Measurements from ENCODE around the gene RAD9B.
"Not testable (repeated sequence)": the region's sequence is repeated elsewhere in the genome, so short reads cannot be mapped to it uniquely, and the experiment has no call there.

RAD9B gene
- 0 to 2.0 (median 1.1) reads per million in 4 experiments for total RNA-seq

- peak; percentile 97 for DNase-seq
Measured at GRCh38 chr12:110501752-110502738, at the start of gene RAD9B, which contains the start of gene VPS29. TSS of gene RAD9B (plus strand) at chr12:110502331. CDS start at chr12:110502338, 7 bp downstream. TSS of gene VPS29 (minus strand) at chr12:110502111. CDS start at chr12:110502051, 60 bp downstream.

DNA sequence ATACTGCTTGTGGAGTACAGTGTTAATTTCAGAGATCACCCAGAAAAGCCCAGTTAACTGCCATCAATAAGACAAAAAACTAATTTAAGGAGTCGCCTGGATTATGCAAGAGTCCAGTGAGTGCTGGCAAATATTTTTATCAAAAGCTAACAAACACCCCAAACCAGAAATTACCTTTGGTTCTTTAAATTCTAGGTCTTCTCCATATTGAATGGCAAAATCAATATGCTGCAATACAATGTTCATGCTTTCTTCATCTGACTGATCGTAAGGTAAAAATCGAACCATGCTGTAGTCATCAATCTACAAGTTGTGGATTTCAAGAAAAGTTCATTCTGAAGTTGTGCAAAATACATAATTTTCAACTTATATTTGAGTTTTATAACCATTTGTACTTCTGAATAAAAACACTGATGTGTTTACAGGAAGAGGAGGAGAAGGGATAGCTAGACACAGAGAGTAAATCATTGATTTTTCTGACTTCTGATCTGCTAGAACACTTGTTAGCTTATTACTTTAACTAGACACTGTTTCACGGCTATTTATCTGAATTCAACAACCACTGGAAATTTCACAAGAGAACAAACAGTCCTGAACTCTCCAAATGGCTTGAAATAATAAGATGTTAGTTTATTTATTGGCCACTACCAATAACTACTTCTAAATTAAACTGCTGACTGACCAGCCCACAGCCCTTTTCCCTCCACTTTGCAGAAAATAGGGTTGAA, 48.4 kb upstream of the RAD9B start:
- DNase-seq, result no peak

DNA sequence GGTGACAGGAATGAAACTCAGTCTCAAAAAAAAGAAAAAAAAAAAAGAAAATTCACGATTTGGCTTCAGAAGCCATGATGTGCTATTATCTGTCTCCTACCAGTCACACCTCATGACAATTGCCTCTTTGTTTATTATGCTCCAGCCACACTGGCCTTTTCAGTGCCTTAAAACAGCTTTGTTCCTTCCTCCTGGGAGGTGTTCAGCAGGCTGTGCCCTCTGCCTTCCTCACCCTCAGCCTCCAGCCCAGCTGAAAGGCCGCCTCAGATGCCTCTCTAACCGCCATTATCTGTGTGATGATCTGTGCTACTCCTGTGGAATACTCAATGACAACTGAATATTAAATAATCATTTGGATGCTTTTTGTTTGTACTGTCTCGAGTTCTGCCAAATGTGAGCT, 43.4 kb upstream of the RAD9B start:
- no peak for DNase-seq

GRCh38 chr12:110461189-110461588, 40.9 kb upstream of the RAD9B start:
- not testable (repeated sequence) for DNase-seq

GRCh38 chr12:110465024-110465423, 37.1 kb upstream of the RAD9B start:
- DNase-seq, result no peak

- DNase-seq, result not testable (repeated sequence)
Measured at GRCh38 chr12:110465765-110466164, 36.4 kb upstream of the RAD9B start.

GRCh38 chr12:110466791-110467190, 35.3 kb upstream of the RAD9B start:
- no peak for DNase-seq

DNA sequence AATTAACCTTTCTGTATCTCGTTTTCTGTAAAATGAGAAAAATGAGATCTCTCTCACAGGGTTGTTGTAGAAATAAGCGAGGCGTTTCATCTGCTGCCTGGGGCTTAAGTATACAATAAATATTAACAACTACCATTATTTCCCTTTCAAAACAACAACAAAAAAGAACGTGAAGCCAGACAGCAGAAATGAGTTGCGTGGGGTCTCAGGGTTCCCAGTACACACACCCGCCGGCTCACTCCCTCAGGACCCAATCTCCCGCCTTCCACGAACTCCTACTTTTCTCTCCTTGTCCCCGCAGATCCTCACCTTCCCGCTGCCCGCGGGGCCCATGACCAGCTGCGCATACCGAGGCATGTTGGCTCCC, 34.3 kb upstream of the RAD9B start:
- DNase-seq, result no peak

GRCh38 chr12:110468214-110469048, 33.7 kb upstream of the RAD9B start, which contains the start of the genes FAM216A and GPN3:
TSS of gene FAM216A (plus strand) at chr12:110468845. CDS start at chr12:110468876, 31 bp downstream.
TSS of gene GPN3 (minus strand) at chr12:110468257. CDS start at chr12:110468203, 54 bp downstream.
- DNase-seq, result peak; percentile 94

DNA sequence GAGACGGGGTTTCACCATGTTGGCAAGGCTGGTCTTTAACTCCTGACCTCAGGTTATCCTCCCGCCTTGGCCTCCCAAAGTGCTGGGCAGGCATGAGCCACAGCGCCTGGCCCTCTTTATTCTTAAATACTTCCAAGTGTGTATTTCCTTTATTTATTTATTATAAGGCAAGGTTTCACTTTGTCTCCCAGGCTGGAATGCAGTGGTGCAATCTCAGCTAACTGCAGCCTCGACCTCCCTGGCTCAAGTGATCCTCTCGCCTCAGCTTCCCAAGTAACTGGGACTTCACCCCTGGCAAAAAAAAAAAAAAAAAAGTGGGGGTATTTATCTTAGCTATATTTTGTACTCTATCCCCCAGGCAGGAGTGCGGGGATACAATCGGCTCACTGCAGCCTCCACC, 26.7 kb upstream of the RAD9B start:
- DNase-seq, result no peak

DNA sequence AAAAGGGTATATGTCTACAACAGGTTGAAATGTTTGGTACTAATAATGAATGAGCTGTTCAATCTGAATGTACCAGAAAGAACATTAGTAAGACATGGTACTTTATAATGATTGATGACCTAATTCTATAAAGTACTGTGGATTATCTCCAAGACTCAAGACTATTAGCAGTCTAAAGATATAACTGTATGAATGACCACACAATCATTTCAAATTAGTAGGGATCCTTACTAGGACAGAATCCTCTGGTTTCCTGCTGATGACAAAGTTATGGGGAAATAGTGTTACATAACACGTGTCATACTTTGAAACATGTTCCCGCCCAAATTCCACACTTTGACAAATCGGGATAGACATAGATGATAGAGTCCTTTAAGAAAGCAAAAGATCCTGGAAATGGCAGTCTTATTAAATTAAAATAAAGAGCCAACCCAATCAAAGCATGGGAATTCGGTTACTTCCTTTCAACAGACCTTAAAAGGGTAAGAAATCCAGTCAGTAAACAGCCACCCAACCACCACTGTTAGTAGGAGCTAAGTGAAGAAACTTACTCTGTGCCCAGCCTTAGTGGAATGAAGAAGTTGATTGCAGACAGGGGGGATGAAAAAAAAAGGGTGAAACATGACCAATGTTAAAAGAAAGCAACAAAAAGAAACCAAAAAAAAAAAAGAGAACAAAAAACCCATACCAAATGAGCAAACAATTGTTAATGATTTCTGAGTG, 3.0 kb upstream of the RAD9B start:
- no peak for DNase-seq

- DNase-seq, result peak; percentile 35
Measured at GRCh38 chr12:110501399-110501751, 756 bp upstream of the RAD9B start.

GRCh38 chr12:110503432-110503831, 1.3 kb downstream of the RAD9B start:
- DNase-seq, result no peak

DNA sequence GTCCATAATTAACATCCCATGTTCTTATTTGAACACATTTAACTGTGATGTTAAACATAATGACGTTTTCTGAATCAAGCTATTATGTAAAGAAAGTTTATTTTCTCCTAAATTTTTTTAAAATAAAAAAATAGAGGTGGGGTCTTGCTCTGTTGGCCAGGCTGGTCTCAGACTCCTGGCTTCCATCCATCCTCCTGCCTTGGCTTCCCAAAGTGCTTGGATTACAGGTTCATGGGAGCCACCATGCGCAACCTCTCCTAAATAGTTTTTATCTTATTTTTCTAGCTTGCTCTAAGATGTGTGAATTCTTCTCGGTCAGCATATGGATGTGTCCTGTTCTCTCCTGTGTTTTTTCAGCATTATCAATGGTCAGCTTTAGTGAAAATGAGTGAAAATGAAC, 3.2 kb downstream of the RAD9B start:
- no peak for DNase-seq

DNA sequence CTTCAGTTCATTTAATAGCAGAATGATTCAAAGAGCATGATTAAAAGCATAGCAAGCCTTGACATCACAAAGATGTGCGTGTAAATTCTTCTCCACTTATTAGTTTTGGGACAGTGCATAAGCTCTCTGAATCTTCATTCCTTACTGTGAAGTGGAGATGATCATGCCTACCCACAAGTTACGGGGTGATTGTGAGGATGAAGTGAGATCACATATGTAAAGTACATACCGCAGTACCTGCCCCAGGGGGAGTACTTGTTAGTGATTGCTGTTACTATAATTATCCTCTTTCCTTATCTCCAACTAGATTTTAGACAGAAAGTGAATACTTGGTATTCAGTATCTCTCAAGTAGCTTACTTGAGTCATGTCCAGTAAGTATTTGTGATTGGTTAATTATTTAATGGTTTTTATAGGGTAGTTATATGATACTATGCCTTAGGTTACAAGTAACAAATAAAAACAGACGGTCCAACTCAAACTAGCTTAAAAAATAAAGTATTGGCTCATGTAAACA, 6.0 kb downstream of the RAD9B start:
- no peak for DNase-seq

GRCh38 chr12:110513842-110514241, 11.7 kb downstream of the RAD9B start:
- DNase-seq, result no peak

DNA sequence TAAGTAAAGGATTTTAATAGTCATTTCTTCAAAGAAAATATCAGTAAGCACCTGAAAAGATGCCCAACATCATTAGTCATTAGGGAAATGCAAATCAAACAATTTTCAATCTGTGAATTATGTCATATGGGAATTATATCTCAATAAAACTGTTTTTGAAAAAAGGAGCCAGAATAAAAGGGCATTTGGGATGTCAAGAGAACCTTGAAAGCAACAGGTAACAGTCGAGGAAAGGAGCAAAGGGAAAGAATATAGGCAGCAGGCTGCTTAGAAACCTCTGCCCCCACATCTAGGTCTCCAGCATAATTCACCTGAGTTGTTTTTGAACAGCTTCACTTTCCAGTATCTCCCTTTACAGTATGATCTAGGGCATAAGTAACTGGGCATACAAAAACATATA, 12.2 kb downstream of the RAD9B start:
- no peak for DNase-seq

GRCh38 chr12:110516995-110517394, 14.9 kb downstream of the RAD9B start:
- no peak for DNase-seq

GRCh38 chr12:110518014-110518413, 15.9 kb downstream of the RAD9B start:
- not testable (repeated sequence) for DNase-seq

- not testable (repeated sequence) for DNase-seq
Measured at GRCh38 chr12:110520876-110521712, 19.0 kb downstream of the RAD9B start.

All from effector CD8-positive, alpha-beta T cell (primary cell).